Activated gamma-delta T cell (primary cell): ENCODE measurements around the gene PRG3.

Experiments
- DNase-seq: peaks from one replicate; lab custom pipeline; 2025; lab: John Stamatoyannopoulos, UW
- total RNA-seq, 2 donors: gene quantifications; one replicate each; lab custom pipeline; 2026; lab: John Stamatoyannopoulos, UW

The PRG3 gene
- total RNA-seq, result 0 reads per million in 2 donors

GRCh38 chr11:57380975-57381374, at the start of gene PRG3:
TSS of gene PRG3 (minus strand) at chr11:57381150. CDS start at chr11:57380708, 442 bp downstream.
- no peak for DNase-seq

- DNase-seq, result no peak
These were observed 49.0 kb upstream of the PRG3 start for GRCh38 chr11:57429946-57430345.

- no peak for DNase-seq
These were observed 47.7 kb upstream of the PRG3 start for GRCh38 chr11:57428643-57429042.

- no peak for DNase-seq
These were observed 46.8 kb upstream of the PRG3 start for GRCh38 chr11:57427727-57428082.

GRCh38 chr11:57426929-57427726, 46.2 kb upstream of the PRG3 start, which contains the start of gene SLC43A3:
TSS of gene SLC43A3 (minus strand) at chr11:57427121. CDS start at chr11:57426172, 949 bp downstream.
- peak; percentile 59 for DNase-seq

- DNase-seq, result no peak
These were observed 45.5 kb upstream of the PRG3 start for GRCh38 chr11:57426439-57426928.

GRCh38 chr11:57425565-57426438, 44.9 kb upstream of the PRG3 start:
- DNase-seq, result no peak

- DNase-seq, result peak; percentile 46
These were observed 44.0 kb upstream of the PRG3 start for GRCh38 chr11:57424792-57425564.

- DNase-seq, result no peak
These were observed 43.3 kb upstream of the PRG3 start for GRCh38 chr11:57424137-57424791.

- DNase-seq, result no peak
These were observed 41.7 kb upstream of the PRG3 start for GRCh38 chr11:57422669-57423068.

GRCh38 chr11:57421805-57422204, 40.9 kb upstream of the PRG3 start:
- DNase-seq, result no peak

GRCh38 chr11:57421066-57421465, 40.1 kb upstream of the PRG3 start:
- DNase-seq, result no peak

- no peak for DNase-seq
These were observed 38.2 kb upstream of the PRG3 start for GRCh38 chr11:57419146-57419545.

GRCh38 chr11:57418131-57418530, 37.2 kb upstream of the PRG3 start:
- no peak for DNase-seq

GRCh38 chr11:57417056-57417455, 36.1 kb upstream of the PRG3 start:
- DNase-seq, result no peak

- no peak for DNase-seq
These were observed 35.5 kb upstream of the PRG3 start for GRCh38 chr11:57416436-57416835.

GRCh38 chr11:57414612-57415212, 33.8 kb upstream of the PRG3 start:
- no peak for DNase-seq

- DNase-seq, result no peak
These were observed 32.7 kb upstream of the PRG3 start for GRCh38 chr11:57413681-57414080.

GRCh38 chr11:57410287-57410686, 29.3 kb upstream of the PRG3 start:
- no peak for DNase-seq

GRCh38 chr11:57409321-57410100, 28.6 kb upstream of the PRG3 start:
- no peak for DNase-seq
